Measurements from ENCODE around the gene KIAA0513.

- TF ChIP-seq POLR2A (IDR thresholded peaks at IDR 0.05; ENCODE audit: low read depth, low read length) = no peak
- no peak for TF ChIP-seq POU2F2 (IDR thresholded peaks at IDR 0.05; ENCODE audit: low read depth, low read length)
- TF ChIP-seq SPI1 (IDR thresholded peaks at IDR 0.05; ENCODE audit: low read depth, low read length) = no peak
These were observed 23.6 kb upstream of the KIAA0513 start for GRCh38 chr16:85003725-85004586.
